Measurements from ENCODE around the gene SMG7. TPM values are rescaled to one million over a fixed set of nuclear protein-coding genes. Genes with fewer than 3 reads are reported as not detected.

Gene SMG7
- total RNA-seq, 1 donor from 2014 or later: 41.4 TPM

DNA sequence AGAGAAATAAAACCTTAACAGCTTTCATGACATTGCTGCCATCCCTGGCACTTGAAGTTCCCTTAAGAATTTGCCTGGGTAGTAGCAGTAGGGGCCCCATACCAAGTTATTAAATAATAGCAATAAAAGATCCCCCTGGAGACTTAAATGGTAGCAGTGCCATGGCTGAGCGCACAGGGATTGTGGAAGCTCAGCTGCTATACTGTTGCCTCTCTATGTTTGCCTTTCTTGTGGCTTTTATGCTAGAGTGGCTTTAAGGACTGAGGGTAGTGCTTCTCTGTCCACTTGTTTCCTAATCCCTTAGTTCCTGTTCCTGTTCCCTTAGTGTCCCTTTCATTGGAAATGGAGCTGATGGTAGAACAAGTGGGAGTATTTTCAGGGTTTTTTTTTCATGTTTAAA is 75.8 kb downstream of the SMG7 start:
- no peak overlapping the region for H3K4me3 Mint-ChIP-seq (ENCODE audit: unreplicated experiment)
- no peaks in the 10 kb centered on the region for H3K27me3 Mint-ChIP-seq (ENCODE audit: unreplicated experiment)
- H3K4me1 Mint-ChIP-seq (ENCODE audit: unreplicated experiment): peaks cover 3% of the 10 kb centered on the region
- H3K36me3 Mint-ChIP-seq (ENCODE audit: unreplicated experiment): peaks cover 55% of the 10 kb centered on the region
- TF ChIP-seq, protein P1, sequence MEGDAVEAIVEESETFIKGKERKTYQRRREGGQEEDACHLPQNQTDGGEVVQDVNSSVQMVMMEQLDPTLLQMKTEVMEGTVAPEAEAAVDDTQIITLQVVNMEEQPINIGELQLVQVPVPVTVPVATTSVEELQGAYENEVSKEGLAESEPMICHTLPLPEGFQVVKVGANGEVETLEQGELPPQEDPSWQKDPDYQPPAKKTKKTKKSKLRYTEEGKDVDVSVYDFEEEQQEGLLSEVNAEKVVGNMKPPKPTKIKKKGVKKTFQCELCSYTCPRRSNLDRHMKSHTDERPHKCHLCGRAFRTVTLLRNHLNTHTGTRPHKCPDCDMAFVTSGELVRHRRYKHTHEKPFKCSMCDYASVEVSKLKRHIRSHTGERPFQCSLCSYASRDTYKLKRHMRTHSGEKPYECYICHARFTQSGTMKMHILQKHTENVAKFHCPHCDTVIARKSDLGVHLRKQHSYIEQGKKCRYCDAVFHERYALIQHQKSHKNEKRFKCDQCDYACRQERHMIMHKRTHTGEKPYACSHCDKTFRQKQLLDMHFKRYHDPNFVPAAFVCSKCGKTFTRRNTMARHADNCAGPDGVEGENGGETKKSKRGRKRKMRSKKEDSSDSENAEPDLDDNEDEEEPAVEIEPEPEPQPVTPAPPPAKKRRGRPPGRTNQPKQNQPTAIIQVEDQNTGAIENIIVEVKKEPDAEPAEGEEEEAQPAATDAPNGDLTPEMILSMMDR (IDR thresholded peaks at IDR 0.05): no peak
- no peak overlapping the region for H3K27ac Mint-ChIP-seq (ENCODE audit: unreplicated experiment)
- no peak for DNase-seq (ENCODE audit: extremely low spot score, unreplicated experiment)
- H3K9me3 Mint-ChIP-seq (ENCODE audit: unreplicated experiment): no peaks in the 10 kb centered on the region

DNA sequence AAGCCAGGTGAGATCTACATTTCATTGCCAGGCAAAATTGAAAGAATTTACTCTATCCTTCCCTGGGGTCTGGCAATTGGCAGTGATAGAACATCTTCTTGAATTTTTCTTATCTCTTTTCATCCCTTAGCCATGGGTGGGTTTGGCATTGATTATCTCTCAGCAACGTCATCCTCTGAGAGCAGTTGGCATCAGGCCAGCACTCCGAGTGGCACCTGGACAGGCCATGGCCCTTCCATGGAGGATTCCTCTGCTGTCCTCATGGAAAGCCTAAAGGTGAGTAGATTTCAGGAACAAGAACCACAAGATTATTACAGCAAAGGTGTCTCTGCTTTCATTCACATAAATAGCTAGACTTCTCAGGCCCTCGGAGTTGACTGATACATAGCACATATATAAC is 78.6 kb downstream of the SMG7 start:
- no peak overlapping the region for H3K4me3 Mint-ChIP-seq (ENCODE audit: unreplicated experiment)
- no peaks in the 10 kb centered on the region for H3K4me1 Mint-ChIP-seq (ENCODE audit: unreplicated experiment)
- H3K36me3 Mint-ChIP-seq (ENCODE audit: unreplicated experiment): peaks cover 49% of the 10 kb centered on the region
- DNase-seq (ENCODE audit: extremely low spot score, unreplicated experiment): no peak
- no peaks in the 10 kb centered on the region for H3K9me3 Mint-ChIP-seq (ENCODE audit: unreplicated experiment)
- H3K27ac Mint-ChIP-seq (ENCODE audit: unreplicated experiment): no peak overlapping the region
- TF ChIP-seq, protein P1 (IDR thresholded peaks at IDR 0.05): no peak
- H3K27me3 Mint-ChIP-seq (ENCODE audit: unreplicated experiment): no peaks in the 10 kb centered on the region

DNA sequence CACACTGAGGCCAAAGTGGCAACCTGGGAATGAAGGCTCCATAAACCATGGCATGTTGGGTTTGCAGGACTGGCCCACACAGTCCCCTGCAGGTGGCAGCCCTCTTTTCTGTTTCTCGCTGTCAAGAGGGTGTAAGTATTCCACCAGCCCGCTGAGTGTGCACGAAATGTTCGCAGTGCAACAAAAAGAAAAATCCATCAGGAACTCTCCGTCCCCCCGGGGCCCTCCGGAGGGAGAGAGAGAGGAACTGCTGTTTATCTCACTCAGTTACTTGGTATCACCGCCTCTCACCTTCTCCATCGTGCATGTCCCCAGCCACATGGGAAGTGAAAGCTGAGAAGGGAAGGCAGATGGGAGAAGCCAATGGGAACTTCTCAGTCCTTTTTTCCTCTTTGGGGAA is 79.6 kb downstream of the SMG7 start:
- TF ChIP-seq, protein P1 (IDR thresholded peaks at IDR 0.05): no peak

DNA sequence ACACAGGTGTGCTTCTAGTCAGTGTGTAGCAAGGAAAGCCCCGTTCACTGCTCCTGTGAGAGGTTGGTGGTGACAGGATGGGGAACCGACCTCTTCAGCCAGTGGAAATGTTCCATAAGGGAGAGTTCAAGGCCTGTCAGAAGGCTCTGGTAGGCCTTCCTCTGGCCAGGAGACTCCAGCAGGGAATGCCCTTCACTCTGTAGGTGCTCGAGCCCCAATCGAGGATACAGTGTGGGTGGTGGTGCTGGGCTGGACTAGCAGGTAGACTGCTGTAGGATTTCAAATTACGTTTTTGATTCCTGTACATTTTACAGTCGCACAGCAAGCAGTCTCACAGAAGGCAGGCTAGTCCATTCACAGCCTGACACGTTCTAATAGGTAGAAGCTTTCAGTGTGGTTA is 80.1 kb downstream of the SMG7 start:
- Mint-ChIP-seq H3K27me3 (ENCODE audit: unreplicated experiment) (no peaks in the 10 kb centered on the region), H3K27ac (ENCODE audit: unreplicated experiment) (no peak overlapping the region), H3K36me3 (ENCODE audit: unreplicated experiment) (peaks cover 38% of the 10 kb centered on the region), H3K9me3 (ENCODE audit: unreplicated experiment) (no peaks in the 10 kb centered on the region), H3K4me1 (ENCODE audit: unreplicated experiment) (no peaks in the 10 kb centered on the region), H3K4me3 (ENCODE audit: unreplicated experiment) (no peak overlapping the region)
- DNase-seq (ENCODE audit: extremely low spot score, unreplicated experiment): no peak
- TF ChIP-seq, protein P1 (IDR thresholded peaks at IDR 0.05): no peak

More for the DNA sequence above, 79.6 kb downstream of the SMG7 start:
- Mint-ChIP-seq H3K4me3 (ENCODE audit: unreplicated experiment) (no peak overlapping the region), H3K4me1 (ENCODE audit: unreplicated experiment) (no peaks in the 10 kb centered on the region), H3K27ac (ENCODE audit: unreplicated experiment) (no peak overlapping the region), H3K36me3 (ENCODE audit: unreplicated experiment) (peaks cover 41% of the 10 kb centered on the region), H3K9me3 (ENCODE audit: unreplicated experiment) (no peaks in the 10 kb centered on the region), H3K27me3 (ENCODE audit: unreplicated experiment) (no peaks in the 10 kb centered on the region)
- no peak for DNase-seq (ENCODE audit: extremely low spot score, unreplicated experiment)

DNA sequence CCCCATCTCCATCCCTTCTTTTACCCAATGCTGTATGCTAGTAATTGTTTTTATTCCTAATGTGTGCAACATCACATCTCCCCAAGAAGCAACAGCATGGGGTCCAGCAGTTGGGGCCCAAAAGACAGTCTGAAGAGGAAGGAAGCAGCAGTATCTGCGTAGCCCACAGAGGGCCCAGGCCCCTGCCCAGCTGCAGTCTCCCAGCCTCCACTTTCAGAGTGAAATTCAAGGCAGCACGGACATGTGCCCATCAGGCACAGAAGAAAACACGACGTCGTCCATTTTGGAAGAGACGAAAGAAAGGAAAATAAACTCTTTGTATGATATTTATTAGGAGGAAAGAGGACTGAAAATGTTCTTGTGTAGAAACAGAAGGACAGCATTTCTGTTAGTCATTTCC is 80.6 kb downstream of the SMG7 start:
- DNase-seq (ENCODE audit: extremely low spot score, unreplicated experiment): no peak
- H3K36me3 Mint-ChIP-seq (ENCODE audit: unreplicated experiment): peaks cover 38% of the 10 kb centered on the region
- H3K27me3 Mint-ChIP-seq (ENCODE audit: unreplicated experiment): no peaks in the 10 kb centered on the region
- H3K9me3 Mint-ChIP-seq (ENCODE audit: unreplicated experiment): no peaks in the 10 kb centered on the region
- no peak overlapping the region for H3K27ac Mint-ChIP-seq (ENCODE audit: unreplicated experiment)
- TF ChIP-seq, protein P1 (IDR thresholded peaks at IDR 0.05): no peak
- no peaks in the 10 kb centered on the region for H3K4me1 Mint-ChIP-seq (ENCODE audit: unreplicated experiment)
- no peak overlapping the region for H3K4me3 Mint-ChIP-seq (ENCODE audit: unreplicated experiment)

Data from osteocyte (in vitro differentiated cells).